ENCODE results near the gene SCAMP4. TPM values are rescaled to one million over a fixed set of nuclear protein-coding genes. Genes with fewer than 3 reads are reported as not detected.
A peak's percentile ranks its signal among the peaks of the same experiment; 100 is the strongest.

SCAMP4 gene
- total and polyA plus RNA-seq, 9 of the 15 experiments (the other 6 are each of a cell fraction or from before 2014, with no cell fraction given): 0.81 to 45.9 (median 12.8) TPM

GRCh38 chr19:1857648-1858326 is 47.4 kb upstream of the SCAMP4 start (continued):
- TF ChIP-seq E2F8 (IDR thresholded peaks at IDR 0.05; ENCODE audit: low read depth, partially characterized antibody): no peak
- 0 out of 4 replicates have a peak, but pooled peaks of 1 of the 2 experiments have one; percentile 43 for TF ChIP-seq HDAC1 (IDR thresholded peaks at IDR 0.05)
- peak; percentile 26; the same call in 1 of the 2 replicates for TF ChIP-seq CXXC5 (CRISPR knock-in tag; IDR thresholded peaks at IDR 0.05)
- no peak for TF ChIP-seq HBP1 (CRISPR knock-in tag; IDR thresholded peaks at IDR 0.05)
- TF ChIP-seq MTA1 (IDR thresholded peaks at IDR 0.05; ENCODE audit: borderline replicate concordance): 0 out of 2 replicates have a peak, but pooled peaks have one; percentile 36
- no peak for TF ChIP-seq FOXK1 (CRISPR knock-in tag; IDR thresholded peaks at IDR 0.05; ENCODE audit: borderline replicate concordance)
- TF ChIP-seq ETV1 (tag; conservative IDR thresholded peaks at IDR 0.05; ENCODE audit: low read depth): no peak

Measured in K562 (cell line).